ENCODE measurements around the gene PRKD2.

- no peak for TF ChIP-seq CTCF (IDR thresholded peaks at IDR 0.05; ENCODE audit: low read depth, low read length, missing input control)
- TF ChIP-seq MAX (IDR thresholded peaks at IDR 0.05): no peak
- TF ChIP-seq HNF4G (IDR thresholded peaks at IDR 0.05): no peak
Observed at GRCh38 chr19:46665072-46665471, 51.8 kb downstream of the PRKD2 start.

Data from liver (tissue), 3 donors.